ENCODE measurements around the gene MAP10. TPM values are rescaled to one million over a fixed set of nuclear protein-coding genes. Genes with fewer than 3 reads are reported as not detected.

Gene MAP10
- total RNA-seq, 1 donor from 2014 or later: 3.3 TPM

DNA sequence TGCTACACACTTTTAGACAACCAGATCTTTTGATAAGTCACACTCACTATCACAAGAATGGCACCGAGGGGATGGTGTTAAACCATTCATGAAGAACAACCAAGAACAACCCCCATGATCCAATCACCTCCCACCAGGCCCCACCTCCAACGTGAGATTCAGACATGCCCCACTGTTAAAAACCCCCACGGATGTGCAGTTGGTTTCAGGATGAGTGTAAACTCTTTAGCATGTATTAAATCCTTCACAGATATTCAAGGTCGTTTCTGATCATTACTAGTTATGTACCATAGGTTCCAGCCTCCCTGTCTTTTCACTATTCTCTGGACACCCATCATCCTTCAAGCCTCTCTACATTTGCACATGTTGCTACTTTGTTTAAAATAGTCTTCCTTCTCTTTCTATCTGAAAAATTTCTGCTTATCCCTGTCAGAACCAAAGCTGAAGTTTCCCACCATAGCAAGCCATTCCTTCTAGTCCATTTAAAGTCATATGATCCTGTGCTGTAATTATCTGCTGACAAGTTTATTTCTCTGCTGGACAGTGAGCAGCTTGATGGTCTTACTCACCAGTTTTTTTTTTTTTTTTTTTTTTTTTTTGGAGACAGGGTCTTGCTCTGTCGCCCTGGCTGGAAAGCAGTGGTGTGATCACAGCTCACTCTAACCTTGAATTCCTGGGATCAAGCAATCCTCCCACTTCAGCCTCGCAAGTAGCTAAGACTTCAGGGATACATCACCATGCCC lies 36.8 kb downstream of the MAP10 start:
- intact Hi-C loops (cut with DNase I): no loop called here
- no peak for DNase-seq (ENCODE audit: missing footprints)
- no peak for ATAC-seq

DNA sequence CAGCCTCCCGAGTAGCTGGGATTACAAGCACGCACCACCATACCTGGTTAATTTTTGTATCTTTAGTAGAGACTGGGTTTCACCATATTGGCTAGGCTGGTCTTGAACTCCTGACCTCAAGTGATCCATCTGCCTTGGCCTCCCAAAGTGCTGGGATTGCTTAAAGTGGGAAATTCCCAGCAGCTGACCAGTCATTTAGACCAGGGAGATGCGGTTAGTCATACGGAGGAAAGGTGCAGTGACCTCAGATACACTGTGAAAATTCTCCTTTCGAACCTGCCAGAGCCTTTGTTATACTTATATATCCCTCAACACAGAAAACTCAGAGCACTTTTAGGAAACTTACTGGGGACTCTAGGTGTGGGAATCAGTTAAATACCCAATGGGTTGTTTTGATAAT lies 39.6 kb downstream of the MAP10 start:
- DNase-seq (ENCODE audit: missing footprints) (no peak), ATAC-seq (no peak)
- intact Hi-C loops (cut with DNase I): no loop called here

DNA sequence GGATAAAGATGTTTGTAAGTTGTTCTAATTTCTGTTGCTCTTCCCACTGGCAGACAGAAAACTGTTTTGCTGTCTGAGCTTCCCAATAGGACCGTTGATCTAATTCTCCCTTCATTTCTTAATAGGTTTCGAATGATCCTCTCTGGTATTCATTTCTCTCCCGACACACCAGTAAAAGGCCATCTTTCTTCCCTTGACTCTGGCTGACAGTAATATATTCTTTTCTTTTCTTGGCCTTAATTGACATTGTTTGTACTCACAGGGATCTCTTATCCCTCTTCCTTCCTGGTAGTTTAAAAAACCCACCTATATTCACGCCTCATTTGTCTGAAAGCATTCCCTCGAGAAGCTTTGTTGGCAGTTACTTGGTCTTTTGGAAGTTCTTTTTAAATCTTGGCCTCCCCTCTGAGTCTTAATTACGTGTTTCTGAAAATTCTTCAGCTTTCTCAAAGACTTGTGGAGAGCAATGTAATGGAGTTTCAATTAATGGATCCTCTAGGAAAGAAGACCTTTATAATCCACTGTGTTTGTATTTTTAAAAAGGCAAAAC lies 40.3 kb downstream of the MAP10 start:
- intact Hi-C loops (cut with DNase I): no loop called here
- ATAC-seq (no peak), DNase-seq (ENCODE audit: missing footprints) (no peak)

DNA sequence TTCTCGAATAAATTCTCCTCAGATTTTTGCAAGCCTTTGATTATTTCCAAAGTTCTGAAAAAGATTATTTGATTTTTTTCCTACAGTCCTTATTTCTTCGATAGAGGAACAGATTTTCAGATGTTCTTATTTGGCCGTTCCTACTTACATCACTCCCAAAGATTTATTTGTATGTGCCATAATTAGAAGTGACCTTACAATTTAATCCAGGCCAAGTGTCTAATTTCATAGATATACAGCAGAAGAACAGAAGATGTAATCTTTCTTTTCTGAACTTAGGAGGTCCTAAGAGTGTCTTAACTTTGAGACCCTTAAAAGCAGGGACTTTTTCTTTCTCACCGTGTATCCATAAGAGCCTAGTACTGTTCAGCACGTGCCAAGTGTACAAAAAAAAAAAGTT lies 46.3 kb downstream of the MAP10 start:
- DNase-seq (ENCODE audit: missing footprints) (no peak), ATAC-seq (no peak)
- intact Hi-C loops (cut with DNase I): no loop called here

DNA sequence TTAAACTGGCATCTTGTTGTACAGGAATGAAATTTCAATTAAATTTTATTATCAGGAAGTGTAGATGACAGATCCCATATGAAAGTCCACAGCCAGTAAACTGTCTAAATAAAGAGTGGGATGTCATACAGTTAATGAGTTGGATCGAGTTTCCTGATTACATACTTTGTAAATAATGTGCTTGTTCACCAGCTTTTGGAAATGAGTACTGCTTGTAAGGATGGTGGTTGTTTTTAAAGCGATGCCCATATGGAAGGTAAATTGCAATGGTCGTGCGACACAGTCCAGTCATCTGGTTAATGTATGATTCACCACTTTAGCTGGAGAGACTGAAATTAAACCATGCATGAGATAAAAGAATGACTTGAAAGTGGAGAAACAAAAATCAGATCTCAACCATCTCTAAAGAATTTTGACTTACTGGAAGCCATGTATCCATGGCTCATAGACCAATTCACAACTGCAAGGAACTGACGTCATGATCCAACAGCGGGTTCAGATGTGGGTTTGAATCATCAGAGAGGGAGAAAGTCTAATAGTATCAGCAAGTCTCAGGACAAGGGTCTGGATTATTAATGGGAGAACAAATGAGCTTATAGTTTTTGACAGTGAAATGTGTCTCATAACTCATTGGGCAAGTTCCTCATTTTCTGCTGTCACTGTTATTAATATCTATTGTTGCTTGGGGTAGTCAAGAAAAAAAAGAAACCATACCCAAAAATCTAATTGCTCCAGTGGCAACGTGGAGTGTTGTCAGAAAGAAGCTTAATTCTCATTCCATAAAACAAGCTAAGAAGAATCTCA lies 49.0 kb downstream of the MAP10 start:
- intact Hi-C loops (cut with DNase I): no loop called here
- DNase-seq (ENCODE audit: missing footprints) (no peak), ATAC-seq (no peak)

DNA sequence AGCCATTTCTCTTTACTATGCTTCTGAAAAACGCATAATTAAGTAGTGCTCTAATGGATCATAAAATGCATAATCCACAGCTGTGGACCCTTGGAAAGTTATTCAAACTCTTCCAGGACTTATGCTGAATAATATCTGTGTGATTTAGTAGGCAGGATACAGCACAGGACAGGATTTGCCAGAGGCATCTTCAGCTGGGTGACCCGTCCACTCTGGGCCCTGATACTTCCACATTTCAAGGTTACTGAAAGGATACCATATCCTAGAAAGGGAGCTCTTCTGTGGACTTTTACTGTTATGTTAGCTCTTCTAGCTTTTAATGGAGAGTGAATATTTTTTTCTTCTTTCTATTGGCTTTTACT lies 49.6 kb downstream of the MAP10 start:
- intact Hi-C loops (cut with DNase I): no loop called here
- DNase-seq (ENCODE audit: missing footprints) (no peak), ATAC-seq (no peak)

DNA sequence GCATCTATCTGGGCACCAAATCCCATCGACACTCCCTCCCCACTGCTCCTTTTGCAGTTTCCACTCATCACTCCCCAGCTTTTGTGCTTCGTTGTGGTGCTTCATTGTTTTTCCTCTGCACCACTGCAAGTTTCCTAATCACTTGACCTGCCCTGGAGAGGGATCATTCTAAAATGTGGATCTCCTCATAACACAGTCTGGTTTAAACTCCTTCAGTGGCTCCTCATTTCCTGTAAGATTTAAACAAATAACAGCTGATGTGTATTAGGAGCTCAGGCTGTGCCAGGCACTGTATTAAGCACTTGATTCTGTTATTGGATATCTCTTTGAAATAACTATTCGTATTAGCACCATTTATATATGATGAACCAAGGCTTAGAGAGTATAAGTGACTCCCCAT lies 51.3 kb downstream of the MAP10 start:
- ATAC-seq (no peak), DNase-seq (ENCODE audit: missing footprints) (no peak)
- intact Hi-C loops (cut with DNase I): no loop called here

Other genes with a start within 250 kb of the MAP10 start
- gene SIPA1L2, start 175.3 kb upstream of the MAP10 start, total RNA-seq: 120 TPM
- gene NTPCR, start 145.2 kb downstream of the MAP10 start, total RNA-seq: 53.2 TPM

Data from Right ventricle myocardium inferior (tissue), 1 donor.